Measurements from ENCODE around the gene MMP15.

- TF ChIP-seq POLR2AphosphoS5 (IDR thresholded peaks at IDR 0.05) (no peak), POLR2A (IDR thresholded peaks at IDR 0.05) (no peak), EP300 (IDR thresholded peaks at IDR 0.05) (no peak)
- TF ChIP-seq, protein P1, sequence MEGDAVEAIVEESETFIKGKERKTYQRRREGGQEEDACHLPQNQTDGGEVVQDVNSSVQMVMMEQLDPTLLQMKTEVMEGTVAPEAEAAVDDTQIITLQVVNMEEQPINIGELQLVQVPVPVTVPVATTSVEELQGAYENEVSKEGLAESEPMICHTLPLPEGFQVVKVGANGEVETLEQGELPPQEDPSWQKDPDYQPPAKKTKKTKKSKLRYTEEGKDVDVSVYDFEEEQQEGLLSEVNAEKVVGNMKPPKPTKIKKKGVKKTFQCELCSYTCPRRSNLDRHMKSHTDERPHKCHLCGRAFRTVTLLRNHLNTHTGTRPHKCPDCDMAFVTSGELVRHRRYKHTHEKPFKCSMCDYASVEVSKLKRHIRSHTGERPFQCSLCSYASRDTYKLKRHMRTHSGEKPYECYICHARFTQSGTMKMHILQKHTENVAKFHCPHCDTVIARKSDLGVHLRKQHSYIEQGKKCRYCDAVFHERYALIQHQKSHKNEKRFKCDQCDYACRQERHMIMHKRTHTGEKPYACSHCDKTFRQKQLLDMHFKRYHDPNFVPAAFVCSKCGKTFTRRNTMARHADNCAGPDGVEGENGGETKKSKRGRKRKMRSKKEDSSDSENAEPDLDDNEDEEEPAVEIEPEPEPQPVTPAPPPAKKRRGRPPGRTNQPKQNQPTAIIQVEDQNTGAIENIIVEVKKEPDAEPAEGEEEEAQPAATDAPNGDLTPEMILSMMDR (IDR thresholded peaks at IDR 0.05), result no peak
Measured at GRCh38 chr16:58045096-58045495, 19.5 kb downstream of the MMP15 start.
